Common myeloid progenitor, CD34-positive (primary cell): ENCODE measurements around the gene ANAPC10.

Source experiments
- CTCF ChIA-PET: fragments of 350-600 bp; sonication (Branson Sonifier 250); formaldehyde crosslinking; loops from one replicate; lab custom pipeline; 2021; ENCODE audit warnings: antibody characterized with exemption; lab: Charles Lee
- POLR2A ChIA-PET: fragments of 350-600 bp; sonication (Branson Sonifier 250); formaldehyde crosslinking; loops from one replicate; lab custom pipeline; 2021; ENCODE audit warnings: antibody characterized with exemption; lab: Charles Lee
- DNase-seq, 3 donors: peaks; one replicate each; pipeline versions ENCODE4 v3.0.0 to v3.0.0-alpha.2; 2013
- H3K27ac ChIP-seq, 2 experiments: 1 replicate in 1 of 2; 2 replicates in 1 of 2; pipeline ENCODE4 v1.7.0; 2013; ENCODE audit warnings: inconsistent platforms in 2 of 2, low read length in 2 of 2, mild to moderate bottlenecking in 2 of 2, low read depth in 1 of 2, moderate library complexity in 1 of 2; ENCODE audit not compliant: severe bottlenecking in 2 of 2, insufficient read depth in 1 of 2, poor library complexity in 1 of 2
- H3K27me3 ChIP-seq, 5 experiments: replicated peaks in 2 of 5; 1 replicate in 3 of 5; 2 replicates in 2 of 5; pipeline versions ENCODE4 v1.6.1 to v1.7.0; 2013; ENCODE audit warnings: low read length in 4 of 5, mild to moderate bottlenecking in 2 of 5, moderate library complexity in 2 of 5, inconsistent platforms in 1 of 5; ENCODE audit not compliant: insufficient read depth in 5 of 5, control insufficient read depth in 4 of 5
- H3K36me3 ChIP-seq, 4 experiments: 1 replicate in 2 of 4; 2 replicates in 2 of 4; pipeline versions ENCODE4 v1.6.1 to v1.7.0; 2013; ENCODE audit warnings: low read length in 3 of 4, control low read depth in 1 of 4, mild to moderate bottlenecking in 1 of 4; ENCODE audit not compliant: control insufficient read depth in 4 of 4, insufficient read depth in 4 of 4
- H3K4me1 ChIP-seq, 4 experiments: 1 replicate in 3 of 4; 2 replicates in 1 of 4; pipeline versions ENCODE4 v1.6.1 to v1.7.1; 2013; ENCODE audit warnings: low read length in 3 of 4, mild to moderate bottlenecking in 3 of 4, control low read depth in 1 of 4, inconsistent platforms in 1 of 4, moderate library complexity in 1 of 4; ENCODE audit not compliant: control insufficient read depth in 4 of 4, insufficient read depth in 4 of 4; ENCODE audit errors: control extremely low read depth in 1 of 4
- H3K4me3 ChIP-seq, 7 experiments: 1 replicate in 4 of 7; 2 replicates in 3 of 7; pipeline versions ENCODE4 v1.5.1 to v1.7.0; 2013; ENCODE audit warnings: mild to moderate bottlenecking in 7 of 7, low read length in 6 of 7, moderate library complexity in 6 of 7, inconsistent platforms in 2 of 7, low read depth in 2 of 7, control low read depth in 1 of 7; ENCODE audit not compliant: insufficient read depth in 4 of 7, control insufficient read depth in 1 of 7; ENCODE audit errors: extremely low read depth in 1 of 7
- H3K9me3 ChIP-seq, 5 experiments: 1 replicate in 4 of 5; 2 replicates in 1 of 5; pipeline versions ENCODE4 v1.6.1 to v1.7.1; 2013; ENCODE audit warnings: low read length in 4 of 5, mild to moderate bottlenecking in 2 of 5, inconsistent platforms in 1 of 5, low read depth in 1 of 5, moderate library complexity in 1 of 5; ENCODE audit not compliant: control insufficient read depth in 4 of 5, insufficient read depth in 2 of 5; ENCODE audit errors: control extremely low read depth in 1 of 5
- WGBS: methylation state at CpG from one replicate; pipeline ENCODE4 v1.1.5; 2013; ENCODE audit not compliant: insufficient coverage; 5-methylcytosine and 5-hydroxymethylcytosine counted together

Gene ANAPC10

DNA sequence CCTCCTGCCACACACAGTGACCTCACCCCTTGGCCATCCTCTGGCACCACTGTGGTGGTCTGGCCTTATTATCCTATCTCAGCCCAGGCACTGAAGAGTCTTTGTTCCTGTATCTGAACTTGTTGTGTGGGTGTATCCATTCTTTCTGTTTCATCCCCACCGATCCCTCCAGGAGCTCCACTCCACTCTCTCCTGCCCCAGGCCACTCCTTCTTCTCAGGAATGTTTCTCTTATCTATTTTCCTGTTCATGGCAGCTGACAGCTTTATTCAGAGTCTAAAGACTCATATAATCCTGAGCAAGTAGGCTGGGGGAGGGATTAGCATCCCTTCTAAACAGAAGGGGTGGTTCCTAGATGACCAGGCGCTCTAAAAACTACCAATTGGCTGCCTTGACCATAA, 150.0 kb downstream of the ANAPC10 start:
- WGBS: 100% methylated on average over 1 of the region's 2 CpGs

More for the DNA sequence above, 150.0 kb downstream of the ANAPC10 start:
- no peak overlapping the region for H3K27ac ChIP-seq
- DNase-seq: no peak
- CTCF ChIA-PET: interaction anchor here (1.3 kb wide), 1 partner anchor 9 kb away, joined by 3 read pairs; no protein-coding TSS in a partner anchor
- H3K27me3 ChIP-seq: no peaks in the 10 kb centered on the region
- H3K36me3 ChIP-seq: no peaks in the 10 kb centered on the region
- no peak overlapping the region for H3K4me3 ChIP-seq
- peaks cover under 1 to 12% (median 5%) of the 10 kb centered on the region in 5 experiments for H3K9me3 ChIP-seq
- H3K4me1 ChIP-seq: no peaks in the 10 kb centered on the region
- POLR2A ChIA-PET: no interaction called here
